Measurements from ENCODE around the gene NFKB2. TPM values are rescaled to one million over a fixed set of nuclear protein-coding genes. Genes with fewer than 3 reads are reported as not detected.

Gene NFKB2
- total RNA-seq, 6 experiments from 2014 or later, result 23.1 to 27.4 (median 26.1) TPM

DNA sequence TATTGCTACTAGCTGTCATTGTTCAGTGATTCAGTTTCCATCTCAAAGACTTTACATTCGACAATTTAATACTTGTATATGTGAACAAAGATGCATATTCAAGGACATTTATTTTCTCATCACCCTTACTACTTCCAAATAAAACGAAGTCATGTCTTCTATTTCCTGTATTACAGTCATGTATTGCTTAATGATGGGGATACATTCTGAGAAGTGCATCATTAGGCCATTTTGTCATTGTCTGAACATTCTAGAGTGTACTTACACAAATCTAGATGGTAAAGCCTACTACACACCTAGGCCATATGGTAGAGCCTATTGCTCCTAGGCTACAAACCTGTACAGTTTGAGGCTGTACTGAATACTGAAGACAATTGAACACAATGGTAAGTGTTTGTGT lies 49.3 kb downstream of the NFKB2 start:
- Mint-ChIP-seq H3K27me3 (ENCODE audit: insufficient read depth) (peaks cover 8% of the 10 kb centered on the region), H3K27ac (no peak overlapping the region), H3K36me3 (ENCODE audit: low read depth) (no peaks in the 10 kb centered on the region), H3K9me3 (no peaks in the 10 kb centered on the region), H3K4me1 (ENCODE audit: low read depth) (peaks cover 8% of the 10 kb centered on the region), H3K4me3 (no peak overlapping the region)
- no peak for DNase-seq
- TF ChIP-seq, protein P1, sequence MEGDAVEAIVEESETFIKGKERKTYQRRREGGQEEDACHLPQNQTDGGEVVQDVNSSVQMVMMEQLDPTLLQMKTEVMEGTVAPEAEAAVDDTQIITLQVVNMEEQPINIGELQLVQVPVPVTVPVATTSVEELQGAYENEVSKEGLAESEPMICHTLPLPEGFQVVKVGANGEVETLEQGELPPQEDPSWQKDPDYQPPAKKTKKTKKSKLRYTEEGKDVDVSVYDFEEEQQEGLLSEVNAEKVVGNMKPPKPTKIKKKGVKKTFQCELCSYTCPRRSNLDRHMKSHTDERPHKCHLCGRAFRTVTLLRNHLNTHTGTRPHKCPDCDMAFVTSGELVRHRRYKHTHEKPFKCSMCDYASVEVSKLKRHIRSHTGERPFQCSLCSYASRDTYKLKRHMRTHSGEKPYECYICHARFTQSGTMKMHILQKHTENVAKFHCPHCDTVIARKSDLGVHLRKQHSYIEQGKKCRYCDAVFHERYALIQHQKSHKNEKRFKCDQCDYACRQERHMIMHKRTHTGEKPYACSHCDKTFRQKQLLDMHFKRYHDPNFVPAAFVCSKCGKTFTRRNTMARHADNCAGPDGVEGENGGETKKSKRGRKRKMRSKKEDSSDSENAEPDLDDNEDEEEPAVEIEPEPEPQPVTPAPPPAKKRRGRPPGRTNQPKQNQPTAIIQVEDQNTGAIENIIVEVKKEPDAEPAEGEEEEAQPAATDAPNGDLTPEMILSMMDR (IDR thresholded peaks at IDR 0.05), result no peak

DNA sequence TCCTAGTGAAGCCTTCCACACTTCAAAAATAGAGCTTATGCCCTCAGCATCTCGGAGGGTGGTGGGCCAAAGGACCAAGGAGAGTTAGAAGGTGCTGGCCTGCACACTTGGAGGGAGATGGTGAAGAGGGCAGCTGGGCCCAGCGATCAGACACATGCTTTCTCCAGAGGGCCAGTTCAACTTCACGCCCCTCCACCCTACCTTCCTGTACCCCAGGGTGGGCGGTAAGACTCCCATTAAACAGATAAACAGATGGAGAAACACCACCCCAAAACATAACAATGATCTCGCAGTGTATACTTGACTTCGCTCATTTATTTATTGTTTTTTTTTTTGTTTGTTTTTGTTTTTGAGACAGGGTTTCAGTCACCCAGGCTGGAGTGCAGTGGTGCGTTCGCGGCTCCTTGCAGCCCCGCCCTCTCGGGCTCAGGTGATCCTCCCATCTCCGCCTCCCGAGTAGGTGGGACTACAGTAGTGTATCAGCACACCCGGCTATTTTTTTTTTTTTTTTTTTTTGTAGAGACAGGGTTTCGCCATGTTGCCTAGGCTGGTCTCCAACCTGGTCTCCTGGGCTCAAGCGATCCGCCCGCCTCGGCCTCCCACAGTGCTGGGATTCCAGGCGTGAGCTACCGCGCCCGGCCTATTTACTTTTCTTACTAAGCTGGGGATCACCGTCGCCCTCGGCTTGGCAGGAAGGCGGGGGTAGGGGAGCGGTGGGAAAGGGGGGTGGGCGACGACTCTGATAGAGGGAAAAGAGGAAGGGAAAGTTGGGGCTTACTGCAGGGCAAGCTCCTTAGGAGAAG lies 54.0 kb downstream of the NFKB2 start:
- TF ChIP-seq, protein P1 (IDR thresholded peaks at IDR 0.05), result no peak
- H3K4me1 Mint-ChIP-seq (ENCODE audit: low read depth), result peaks cover 39% of the 10 kb centered on the region
- DNase-seq, result peak; percentile 24
- peaks cover 5% of the 10 kb centered on the region; the same call in 1 of the 2 replicates for H3K36me3 Mint-ChIP-seq (ENCODE audit: low read depth)
- peaks cover 3% of the 10 kb centered on the region for H3K27me3 Mint-ChIP-seq (ENCODE audit: insufficient read depth)
- peak overlapping the region; percentile 90 for H3K4me3 Mint-ChIP-seq
- peak overlapping the region; percentile 59 for H3K27ac Mint-ChIP-seq
- no peaks in the 10 kb centered on the region for H3K9me3 Mint-ChIP-seq

DNA sequence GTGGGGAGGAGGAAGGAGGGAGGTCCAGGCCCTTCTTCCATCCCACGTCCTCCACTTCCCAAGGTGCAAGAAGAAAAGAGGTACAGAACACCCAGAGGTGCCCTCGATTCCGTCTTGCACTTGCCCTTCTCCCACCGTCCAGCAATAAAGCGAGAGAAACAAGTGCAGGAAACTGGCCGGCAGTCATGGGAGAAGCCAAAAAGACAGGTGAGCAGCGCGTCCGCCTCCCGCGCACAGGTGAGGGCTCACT lies 54.5 kb downstream of the NFKB2 start:
- Mint-ChIP-seq H3K27ac (peak overlapping the region; percentile 59), H3K4me1 (ENCODE audit: low read depth) (peaks cover 44% of the 10 kb centered on the region), H3K36me3 (ENCODE audit: low read depth) (peaks cover 5% of the 10 kb centered on the region; the same call in 1 of the 2 replicates), H3K9me3 (no peaks in the 10 kb centered on the region), H3K27me3 (ENCODE audit: insufficient read depth) (peaks cover 3% of the 10 kb centered on the region), H3K4me3 (peak overlapping the region; percentile 90)
- no peak for DNase-seq
- TF ChIP-seq, protein P1 (IDR thresholded peaks at IDR 0.05), result no peak

DNA sequence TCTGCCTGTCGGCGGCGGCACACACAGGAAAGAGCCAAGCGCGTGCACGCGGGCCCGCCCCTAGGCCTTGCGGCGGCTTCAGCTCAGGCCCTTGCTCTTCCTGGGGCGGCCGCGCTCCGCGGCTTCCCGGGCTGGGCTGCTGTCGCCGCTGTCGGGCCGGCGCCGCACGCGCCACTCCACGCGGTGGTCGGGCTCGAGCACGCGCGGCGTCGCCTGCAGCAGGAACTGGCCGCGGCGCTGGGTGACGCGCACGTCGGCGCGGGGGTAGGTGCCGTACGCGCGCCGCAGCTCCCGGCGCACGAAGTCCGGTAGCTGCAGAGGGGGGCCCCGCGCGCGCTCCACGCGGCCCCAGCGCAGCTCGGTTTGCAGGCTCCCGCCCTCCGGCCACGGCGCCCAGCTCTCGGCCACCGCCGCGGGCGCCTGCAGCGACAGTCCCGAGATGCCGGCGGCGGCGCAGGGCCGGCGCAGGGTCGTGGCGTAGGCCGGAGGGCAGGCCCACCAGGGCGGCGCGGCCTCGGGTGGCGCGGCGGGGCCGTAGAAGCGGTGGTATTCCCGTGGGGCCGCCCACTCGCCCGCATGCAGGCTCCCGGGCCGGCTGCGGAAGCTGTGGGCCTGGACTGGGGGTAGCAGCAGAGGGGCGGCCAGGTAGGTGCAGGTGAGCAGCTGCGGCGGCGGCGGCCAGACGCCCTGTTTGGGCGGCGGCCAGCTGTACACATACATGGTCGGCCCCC lies 55.0 kb downstream of the NFKB2 start:
- peak overlapping the region; percentile 90 for H3K4me3 Mint-ChIP-seq
- TF ChIP-seq, protein P1 (IDR thresholded peaks at IDR 0.05), result no peak
- peaks cover 3% of the 10 kb centered on the region for H3K27me3 Mint-ChIP-seq (ENCODE audit: insufficient read depth)
- peaks cover 49% of the 10 kb centered on the region for H3K4me1 Mint-ChIP-seq (ENCODE audit: low read depth)
- DNase-seq, result peak; percentile 39
- H3K9me3 Mint-ChIP-seq, result no peaks in the 10 kb centered on the region
- peaks cover 5% of the 10 kb centered on the region; the same call in 1 of the 2 replicates for H3K36me3 Mint-ChIP-seq (ENCODE audit: low read depth)
- H3K27ac Mint-ChIP-seq, result peak overlapping the region; percentile 59

DNA sequence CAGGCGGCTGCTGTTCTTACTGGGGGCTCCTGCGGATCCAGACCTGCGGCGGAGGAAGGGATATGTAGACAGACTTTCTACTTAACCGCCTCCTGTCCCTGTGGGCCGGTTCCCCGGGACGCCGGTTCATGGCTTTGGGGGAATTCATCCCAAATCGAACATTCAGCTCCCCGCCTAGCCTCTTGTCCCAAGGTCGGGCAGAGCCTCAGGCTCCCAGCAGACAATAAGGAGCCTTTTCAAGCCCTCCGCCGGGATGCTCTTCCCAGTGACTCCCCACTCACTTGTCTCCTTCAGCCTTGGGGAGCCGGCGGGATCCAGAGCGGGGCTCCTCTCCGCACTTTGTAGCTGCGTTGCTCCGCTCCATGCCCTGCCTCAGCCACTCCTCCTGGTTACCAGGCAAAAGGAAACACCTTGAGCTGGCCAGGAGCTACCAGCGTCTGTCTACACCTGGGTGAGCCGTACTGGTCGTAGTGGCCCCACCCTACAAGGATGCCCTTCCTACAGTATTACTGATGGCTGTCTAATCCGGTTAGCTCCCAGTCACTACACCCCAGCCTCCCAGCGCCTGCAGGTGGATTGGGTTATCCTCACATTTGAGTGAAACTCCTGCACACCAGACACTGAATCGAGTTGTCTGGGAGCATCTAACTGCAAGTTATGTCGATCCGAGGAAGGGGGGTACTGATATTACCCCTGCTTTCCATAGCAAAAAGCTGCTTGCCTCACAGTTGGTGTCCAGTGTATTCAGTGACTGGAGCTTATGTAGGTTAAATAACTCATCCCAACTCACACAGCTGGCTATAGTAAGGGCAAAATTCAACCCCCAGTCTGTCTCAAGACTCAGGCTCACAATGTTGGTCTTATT lies 55.8 kb downstream of the NFKB2 start, which contains the start of gene C10orf95:
C10orf95 (minus strand) TSS at position 439 of the 865 bp plus-strand sequence. CDS start 450 bp downstream, outside the sequence.
- no peak for DNase-seq
- H3K4me1 Mint-ChIP-seq (ENCODE audit: low read depth), result peaks cover 57% of the 10 kb centered on the region
- peak within 1 kb of the TSS; percentile 75 for H3K4me3 Mint-ChIP-seq
- peaks cover 5% of the 10 kb centered on the region; the same call in 1 of the 2 replicates for H3K36me3 Mint-ChIP-seq (ENCODE audit: low read depth)
- peaks cover 3% of the 10 kb centered on the region for H3K27me3 Mint-ChIP-seq (ENCODE audit: insufficient read depth)
- H3K27ac Mint-ChIP-seq, result peak within 1 kb of the TSS; percentile 83
- TF ChIP-seq, protein P1 (IDR thresholded peaks at IDR 0.05), result no peak
- H3K9me3 Mint-ChIP-seq, result no peaks in the 10 kb centered on the region

All from HFFc6 (cell line).